Germinal center (tissue), 1 donor: Measurements from ENCODE around the gene THBD.
"Not testable (repeated sequence)": the region's sequence is repeated elsewhere in the genome, so short reads cannot be mapped to it uniquely, and the experiment has no call there.

Experiments used
- DNase-seq: peaks from one replicate; pipeline ENCODE4 v3.0.0; 2012; ENCODE audit warnings: mixed read lengths, low spot score

Gene THBD

GRCh38 chr20:23035731-23036130 lies 13.7 kb downstream of the THBD start:
- no peak for DNase-seq

- no peak for DNase-seq
These were observed 14.5 kb downstream of the THBD start, which contains the start of gene SSTR4 for GRCh38 chr20:23034721-23035671. Gene SSTR4 (plus strand): TSS chr20:23035312. CDS start chr20:23035484, 172 bp downstream.

GRCh38 chr20:23033918-23034317 lies 15.6 kb downstream of the THBD start:
- no peak for DNase-seq

- no peak for DNase-seq
These were observed 16.8 kb downstream of the THBD start for GRCh38 chr20:23032750-23033078.

- no peak for DNase-seq
These were observed 17.3 kb downstream of the THBD start for GRCh38 chr20:23032056-23032749.

GRCh38 chr20:23031346-23031745 lies 18.1 kb downstream of the THBD start:
- no peak for DNase-seq

- no peak for DNase-seq
These were observed 20.1 kb downstream of the THBD start for GRCh38 chr20:23029324-23029723.

- no peak for DNase-seq
These were observed 21.1 kb downstream of the THBD start for GRCh38 chr20:23028392-23028791.

- no peak for DNase-seq
These were observed 21.8 kb downstream of the THBD start for GRCh38 chr20:23027721-23028120.

- not testable (repeated sequence) for DNase-seq
These were observed 24.0 kb downstream of the THBD start for GRCh38 chr20:23025503-23025902.

- no peak for DNase-seq
These were observed 24.8 kb downstream of the THBD start for GRCh38 chr20:23024701-23025100.

- DNase-seq, result no peak
These were observed 25.8 kb downstream of the THBD start for GRCh38 chr20:23023621-23024177.

- no peak for DNase-seq
These were observed 26.6 kb downstream of the THBD start for GRCh38 chr20:23022849-23023248.

- DNase-seq, result no peak
These were observed 27.5 kb downstream of the THBD start for GRCh38 chr20:23021951-23022350.

- no peak for DNase-seq
These were observed 27.9 kb downstream of the THBD start for GRCh38 chr20:23021541-23021940.

- no peak for DNase-seq
These were observed 29.0 kb downstream of the THBD start for GRCh38 chr20:23020230-23021018.

- DNase-seq, result no peak
These were observed 30.1 kb downstream of the THBD start for GRCh38 chr20:23019403-23019802.

- DNase-seq, result no peak
These were observed 30.5 kb downstream of the THBD start for GRCh38 chr20:23018941-23019340.

GRCh38 chr20:23018432-23018831 lies 31.0 kb downstream of the THBD start:
- no peak for DNase-seq

- no peak for DNase-seq
These were observed 32.0 kb downstream of the THBD start for GRCh38 chr20:23017516-23017915.

- DNase-seq, result no peak
These were observed 36.0 kb downstream of the THBD start for GRCh38 chr20:23013429-23013828.
